ENCODE data around the gene GCG. TPM values are rescaled to one million over a fixed set of nuclear protein-coding genes. Genes with fewer than 3 reads are reported as not detected.

GCG gene
- total RNA-seq, 1 experiment from 2014 or later, result not detected

GRCh38 chr2:162099836-162100235 is 52.2 kb downstream of the GCG start:
- H3K9me3 ChIP-seq (ENCODE audit: control insufficient read depth in 1 of 2, insufficient read depth in 1 of 2, low read depth in 1 of 2, low read length in 2 of 2), result no peaks in the 10 kb centered on the region
- DNase-seq (ENCODE audit: low read depth, low spot score), result no peak
- H4K20me1 ChIP-seq (ENCODE audit: insufficient read depth), result no peaks in the 10 kb centered on the region
- no peaks in the 10 kb centered on the region for H3K9me2 ChIP-seq (ENCODE audit: insufficient read depth)
- no peak overlapping the region for H3K4me2 ChIP-seq (ENCODE audit: low read length)
- no peaks in the 10 kb centered on the region for H3K79me2 ChIP-seq (ENCODE audit: insufficient read depth, low read length)
- no TSS peak for BruUV-seq (replicated peaks)
- ATAC-seq, result no peak
- TF ChIP-seq POLR2AphosphoS5 (IDR thresholded peaks at IDR 0.05; ENCODE audit: low read depth, low read length) (no peak), JUND (IDR thresholded peaks at IDR 0.05) (no peak), FOSL1 (IDR thresholded peaks at IDR 0.05; ENCODE audit: low read depth) (no peak), MAX (IDR thresholded peaks at IDR 0.05) (no peak), SRF (IDR thresholded peaks at IDR 0.05; ENCODE audit: low read depth) (no peak), RAD21 (IDR thresholded peaks at IDR 0.05; ENCODE audit: low read depth) (no peak), ATF3 (IDR thresholded peaks at IDR 0.05) (no peak), ZBTB33 (IDR thresholded peaks at IDR 0.05; ENCODE audit: extremely low read depth, insufficient replicate concordance, low read length) (no peak), EGR1 (IDR thresholded peaks at IDR 0.05; ENCODE audit: low read depth) (no peak), REST (IDR thresholded peaks at IDR 0.05; ENCODE audit: low read depth) (no peak), ZNF274 (IDR thresholded peaks at IDR 0.05; ENCODE audit: low read depth, low read length) (no peak), EZH2phosphoT487 (IDR thresholded peaks at IDR 0.05; ENCODE audit: borderline replicate concordance) (no peak), SP1 (IDR thresholded peaks at IDR 0.05; ENCODE audit: low read depth) (no peak)
- H3K36me3 ChIP-seq (ENCODE audit: control insufficient read depth in 1 of 2, insufficient read depth in 2 of 2, low read length in 2 of 2), result no peaks in the 10 kb centered on the region
- ChIA-PET RAD21 (ENCODE audit: low non-redundant PET in 1 of 2, low total read pairs in 2 of 2, uncharacterized antibody in 2 of 2, unreplicated experiment in 2 of 2) (no interaction called here), POLR2A (no interaction called here), CTCF (no interaction called here)
- no peak overlapping the region for H3K27ac ChIP-seq (ENCODE audit: low read depth, low read length)
- intact Hi-C loops (cut with micrococcal nuclease), result no loop called here
- H2AFZ ChIP-seq (ENCODE audit: low read depth, low read length, poor library complexity, severe bottlenecking), result no peak overlapping the region
- H3K9ac ChIP-seq (ENCODE audit: low read length), result no peak overlapping the region
- H3K4me3 ChIP-seq (replicated peaks in 1 of 2; ENCODE audit: low read depth in 1 of 2, low read length in 2 of 2), result no peak overlapping the region
- no peaks in the 10 kb centered on the region for H3K27me3 ChIP-seq (ENCODE audit: insufficient read depth, low read length)
- H3K4me1 ChIP-seq (ENCODE audit: control insufficient read depth in 1 of 2, insufficient read depth in 2 of 2, low read length in 2 of 2), result no peaks in the 10 kb centered on the region; a peak in 1 of 4 replicates

Other genes with a start within 250 kb of the GCG start
- 3.6 TPM for gene DPP4, start 78.0 kb downstream of the GCG start, total RNA-seq (2021; ENCODE audit: unreplicated experiment)
- gene FAP, start 91.2 kb upstream of the GCG start, total RNA-seq (2021; ENCODE audit: unreplicated experiment), result not detected
- 7.0 TPM for gene IFIH1, start 166.4 kb upstream of the GCG start, total RNA-seq (2021; ENCODE audit: unreplicated experiment)
- 18.8 TPM for gene GCA, start 191.9 kb upstream of the GCG start, total RNA-seq (2021; ENCODE audit: unreplicated experiment)

Measured in HCT116 (cell line).